CD4-positive, alpha-beta memory T cell (primary cell): ENCODE results near the gene PIP4K2A. TPM values are rescaled to one million over a fixed set of nuclear protein-coding genes. Genes with fewer than 3 reads are reported as not detected.
"Not testable (repeated sequence)": the region's sequence is repeated elsewhere in the genome, so short reads cannot be mapped to it uniquely, and the experiment has no call there.

Source experiments
- CTCF ChIA-PET: fragments of 350-600 bp; sonication (Branson Sonifier 250); formaldehyde crosslinking; loops from one replicate; lab custom pipeline; 2021; ENCODE audit warnings: inconsistent platforms; ENCODE audit not compliant: partially characterized antibody; lab: Charles Lee
- POLR2A ChIA-PET: fragments of 350-600 bp; sonication (Branson Sonifier 250); formaldehyde crosslinking; loops from one replicate; lab custom pipeline; 2021; ENCODE audit not compliant: partially characterized antibody; lab: Charles Lee
- DNase-seq, 5 donors: peaks; one replicate each; pipeline versions ENCODE4 v3.0.0 to v3.0.0-alpha.2; 2020 to 2022; ENCODE audit warnings: mixed read lengths in 1 of 5
- H3K27ac ChIP-seq: one replicate; pipeline ENCODE4 v1.7.0; 2013; ENCODE audit warnings: low read depth, low read length
- H3K27me3 ChIP-seq: 2 replicates; pipeline ENCODE4 v1.7.0; 2013; ENCODE audit warnings: mild to moderate bottlenecking, low read length, moderate library complexity; ENCODE audit not compliant: insufficient read depth
- H3K36me3 ChIP-seq: 2 replicates; pipeline ENCODE4 v1.7.0; 2013; ENCODE audit warnings: mild to moderate bottlenecking, low read length, moderate library complexity; ENCODE audit not compliant: insufficient read depth
- H3K4me1 ChIP-seq: 2 replicates; pipeline ENCODE4 v1.7.0; 2013; ENCODE audit warnings: mild to moderate bottlenecking, low read length, moderate library complexity; ENCODE audit not compliant: insufficient read depth
- H3K4me3 ChIP-seq, 2 donors: one replicate each; pipeline ENCODE4 v1.7.0; 2013; ENCODE audit warnings: low read length in 2 of 2, mild to moderate bottlenecking in 1 of 2
- H3K9me3 ChIP-seq, 2 donors: one replicate each; pipeline ENCODE4 v1.7.0; 2013; ENCODE audit warnings: low read length in 2 of 2, control low read depth in 1 of 2; ENCODE audit not compliant: control insufficient read depth in 1 of 2
- H3K27ac Mint-ChIP-seq, 7 donors: one replicate each; pipeline ENCODE4 v1.8.0; 2020 to 2021; ENCODE audit warnings: mixed read lengths in 7 of 7, mild to moderate bottlenecking in 6 of 7, inconsistent platforms in 3 of 7, moderate library complexity in 3 of 7
- H3K27me3 Mint-ChIP-seq, 2 donors: one replicate each; pipeline ENCODE4 v1.8.0; 2020 to 2021; ENCODE audit warnings: mixed read lengths in 2 of 2
- H3K36me3 Mint-ChIP-seq, 2 donors: one replicate each; pipeline ENCODE4 v1.8.0; 2020 to 2021; ENCODE audit warnings: mixed read lengths in 2 of 2, inconsistent platforms in 1 of 2, mild to moderate bottlenecking in 1 of 2
- H3K4me1 Mint-ChIP-seq, 4 donors: one replicate each; pipeline ENCODE4 v1.8.0; 2020 to 2021; ENCODE audit warnings: mixed read lengths in 4 of 4, mild to moderate bottlenecking in 1 of 4
- H3K4me3 Mint-ChIP-seq, 8 donors: one replicate each; pipeline ENCODE4 v1.8.0; 2020 to 2021; ENCODE audit warnings: mixed read lengths in 8 of 8, mild to moderate bottlenecking in 7 of 8, moderate library complexity in 6 of 8, inconsistent platforms in 3 of 8
- H3K9me3 Mint-ChIP-seq, 8 donors: one replicate each; pipeline ENCODE4 v1.8.0; 2020 to 2021; ENCODE audit warnings: mixed read lengths in 8 of 8, mild to moderate bottlenecking in 5 of 8, inconsistent platforms in 3 of 8, moderate library complexity in 1 of 8
- intact Hi-C: fragments of 100-400 bp; cut with micrococcal nuclease; formaldehyde crosslinking; loops from one replicate; pipeline ENCODE4 v1.15.1; 2023
- polyA plus RNA-seq, 2 donors: library from polyadenylated mRNA; unstranded; fragments of 300-500 nt; fragmentation: Illumina TruSeq; gene quantifications; one replicate each; pipeline ENCODE4 v1.2.3, GENCODE V29; 2021
- total RNA-seq, 2 experiments: library from RNA; stranded (reverse); gene quantifications; one replicate each; pipeline ENCODE4 v1.2.3, GENCODE V29; 2021

PIP4K2A gene
- total and polyA plus RNA-seq, 4 experiments from 2014 or later, result 33.4 to 179 (median 129) TPM

GRCh38 chr10:22503315-22504088 lies 210.9 kb downstream of the PIP4K2A start:
- Mint-ChIP-seq H3K9me3 (peaks cover 0 to 5% (median 3%) of the 10 kb centered on the region in 8 donors), H3K4me3 (no peak overlapping the region), H3K4me1 (peaks cover 8 to 18% (median 13%) of the 10 kb centered on the region in 4 donors), H3K27me3 (peaks cover 4 to 8% of the 10 kb centered on the region in 2 donors), H3K27ac (peak overlapping the region in 1 of 7 donors; percentile 4), H3K36me3 (no peaks in the 10 kb centered on the region)
- H3K4me3 ChIP-seq, result no peak overlapping the region
- H3K36me3 ChIP-seq, result no peaks in the 10 kb centered on the region
- H3K4me1 ChIP-seq, result peaks cover 7% of the 10 kb centered on the region
- no peak overlapping the region for H3K27ac ChIP-seq
- H3K27me3 ChIP-seq, result no peaks in the 10 kb centered on the region
- intact Hi-C loops, result no loop called here
- ChIA-PET CTCF (no interaction called here), POLR2A (no interaction called here)
- H3K9me3 ChIP-seq, result no peaks in the 10 kb centered on the region
- no peak for DNase-seq

DNA sequence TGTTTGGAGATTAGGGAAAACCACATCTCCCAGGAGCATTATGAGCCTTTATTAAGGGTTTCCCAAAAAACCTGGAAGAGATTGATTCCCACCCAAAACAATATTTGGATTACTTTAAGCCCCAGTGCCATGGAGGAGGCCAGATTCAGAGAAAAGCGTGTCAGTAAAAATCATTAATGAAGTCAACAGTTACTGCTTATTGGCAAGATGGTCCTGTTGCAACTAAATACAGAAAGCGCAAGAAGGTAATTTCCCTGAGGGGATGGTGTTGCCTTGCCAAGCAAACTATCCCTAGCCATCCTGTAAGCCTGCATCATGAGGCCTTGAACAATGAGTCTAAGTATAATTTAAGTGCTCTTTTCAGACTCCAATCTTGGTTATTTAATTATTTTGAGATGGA lies 212.5 kb downstream of the PIP4K2A start:
- POLR2A ChIA-PET, result no interaction called here
- Histone ChIP-seq H3K27me3 (no peaks in the 10 kb centered on the region), H3K9me3 (no peaks in the 10 kb centered on the region), H3K4me1 (peaks cover 7% of the 10 kb centered on the region), H3K27ac (no peak overlapping the region), H3K36me3 (no peaks in the 10 kb centered on the region), H3K4me3 (no peak overlapping the region)
- H3K27ac Mint-ChIP-seq, result no peak overlapping the region
- CTCF ChIA-PET, result no interaction called here
- peaks cover 6 to 10% (median 7%) of the 10 kb centered on the region in 4 donors for H3K4me1 Mint-ChIP-seq
- intact Hi-C loops, result no loop called here
- H3K27me3 Mint-ChIP-seq, result peaks cover 1% of the 10 kb centered on the region in 2 donors
- H3K4me3 Mint-ChIP-seq, result no peak overlapping the region
- DNase-seq, result no peak
- no peaks in the 10 kb centered on the region for H3K9me3 Mint-ChIP-seq
- no peaks in the 10 kb centered on the region for H3K36me3 Mint-ChIP-seq

DNA sequence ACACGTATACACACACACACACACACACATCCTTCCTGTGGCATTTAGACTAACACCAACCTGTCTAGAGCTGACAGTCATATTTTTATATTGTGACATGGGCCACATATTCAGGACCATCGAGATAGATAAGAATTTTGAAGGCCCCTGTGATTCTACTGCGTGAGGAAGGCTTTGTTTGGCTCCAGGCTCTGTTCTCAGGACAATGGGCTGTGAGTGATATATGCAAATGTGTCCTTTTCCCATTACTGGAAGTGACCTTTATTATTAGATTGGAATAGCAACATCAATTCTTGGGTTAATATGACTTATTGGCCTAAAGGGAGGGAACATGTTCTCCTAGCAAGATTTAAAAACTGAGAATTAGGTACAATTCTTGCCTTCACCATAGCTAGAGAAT lies 213.0 kb downstream of the PIP4K2A start:
- Mint-ChIP-seq H3K4me1 (peaks cover 5 to 6% (median 5%) of the 10 kb centered on the region in 4 donors), H3K9me3 (no peaks in the 10 kb centered on the region), H3K4me3 (no peak overlapping the region), H3K27ac (no peak overlapping the region), H3K36me3 (no peaks in the 10 kb centered on the region), H3K27me3 (peaks cover 1% of the 10 kb centered on the region in 2 donors)
- Histone ChIP-seq H3K9me3 (no peaks in the 10 kb centered on the region), H3K27ac (no peak overlapping the region), H3K4me3 (no peak overlapping the region), H3K4me1 (peaks cover 4% of the 10 kb centered on the region), H3K27me3 (no peaks in the 10 kb centered on the region), H3K36me3 (no peaks in the 10 kb centered on the region)
- ChIA-PET CTCF (no interaction called here), POLR2A (no interaction called here)
- intact Hi-C loops, result no loop called here
- DNase-seq, result no peak

GRCh38 chr10:22500656-22501340 lies 213.6 kb downstream of the PIP4K2A start:
- ChIA-PET CTCF (interaction anchor here (1.5 kb wide), 1 partner anchor 13 kb away, joined by 3 read pairs; no protein-coding TSS in a partner anchor), POLR2A (no interaction called here)
- H3K4me1 ChIP-seq, result no peaks in the 10 kb centered on the region
- H3K27me3 Mint-ChIP-seq, result peaks cover 1% of the 10 kb centered on the region in 2 donors
- H3K4me3 Mint-ChIP-seq, result no peak overlapping the region
- no peak overlapping the region for H3K27ac ChIP-seq
- no peaks in the 10 kb centered on the region for H3K36me3 ChIP-seq
- H3K9me3 Mint-ChIP-seq, result no peaks in the 10 kb centered on the region
- no peak overlapping the region for H3K27ac Mint-ChIP-seq
- no peaks in the 10 kb centered on the region for H3K36me3 Mint-ChIP-seq
- no peaks in the 10 kb centered on the region for H3K27me3 ChIP-seq
- DNase-seq, result no peak
- intact Hi-C loops, result no loop called here
- no peak overlapping the region for H3K4me3 ChIP-seq
- H3K9me3 ChIP-seq, result no peaks in the 10 kb centered on the region
- no peaks in the 10 kb centered on the region for H3K4me1 Mint-ChIP-seq

- intact Hi-C loops, POLR2A ChIA-PET, H3K27ac Mint-ChIP-seq, H3K36me3 Mint-ChIP-seq, H3K4me3 Mint-ChIP-seq, DNase-seq, H3K9me3 Mint-ChIP-seq, H3K9me3 ChIP-seq, H3K27me3 ChIP-seq, H3K4me1 ChIP-seq, H3K36me3 ChIP-seq, H3K4me1 Mint-ChIP-seq, H3K27ac ChIP-seq, H3K4me3 ChIP-seq, H3K27me3 Mint-ChIP-seq: not testable (repeated sequence)
- CTCF ChIA-PET, result interaction anchor here (1.5 kb wide), 1 partner anchor 12 kb away, joined by 3 read pairs; no protein-coding TSS in a partner anchor
Observed at GRCh38 chr10:22499973-22500372, 214.4 kb downstream of the PIP4K2A start.

GRCh38 chr10:22495396-22495795 lies 219.0 kb downstream of the PIP4K2A start:
- Histone ChIP-seq H3K27me3 (no peaks in the 10 kb centered on the region), H3K36me3 (no peaks in the 10 kb centered on the region), H3K9me3 (no peaks in the 10 kb centered on the region), H3K27ac (no peak overlapping the region), H3K4me1 (peaks cover 16% of the 10 kb centered on the region), H3K4me3 (no peak overlapping the region)
- ChIA-PET POLR2A (no interaction called here), CTCF (no interaction called here)
- DNase-seq, result no peak
- intact Hi-C loops, result no loop called here
- Mint-ChIP-seq H3K27me3 (peaks cover 0 to 3% of the 10 kb centered on the region in 2 donors), H3K36me3 (no peaks in the 10 kb centered on the region), H3K27ac (no peak overlapping the region), H3K9me3 (peaks cover 0 to 2% (median 0%) of the 10 kb centered on the region in 8 donors), H3K4me1 (peaks cover 13 to 24% (median 17%) of the 10 kb centered on the region in 4 donors), H3K4me3 (no peak overlapping the region)

DNA sequence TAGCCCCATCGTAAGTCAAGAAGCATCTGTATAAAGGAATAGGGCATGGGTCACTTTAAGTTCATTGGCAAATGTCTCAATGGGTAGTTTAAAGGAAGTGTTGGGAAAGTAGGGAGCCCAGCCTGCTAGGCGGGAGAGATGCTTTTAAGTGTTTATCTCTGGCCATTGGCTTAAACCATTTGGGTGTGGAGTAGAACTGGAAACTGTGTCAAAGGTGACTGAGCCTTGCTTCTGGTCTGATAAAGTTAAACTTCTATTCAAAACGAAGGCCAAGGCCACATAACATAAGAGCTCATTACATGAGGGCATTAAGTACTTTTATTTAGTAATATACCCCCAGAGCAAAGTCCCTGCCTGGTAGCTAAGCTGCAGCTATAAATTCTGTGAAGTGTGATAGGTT lies 220.4 kb downstream of the PIP4K2A start:
- Mint-ChIP-seq H3K4me3 (no peak overlapping the region), H3K9me3 (peaks cover 0 to 4% (median 0%) of the 10 kb centered on the region in 8 donors), H3K27me3 (peaks cover 0 to 6% of the 10 kb centered on the region in 2 donors), H3K4me1 (peaks cover 13 to 25% (median 17%) of the 10 kb centered on the region in 4 donors), H3K27ac (no peak overlapping the region), H3K36me3 (no peaks in the 10 kb centered on the region)
- Histone ChIP-seq H3K9me3 (no peaks in the 10 kb centered on the region), H3K36me3 (no peaks in the 10 kb centered on the region), H3K27me3 (no peaks in the 10 kb centered on the region), H3K4me1 (peaks cover 16% of the 10 kb centered on the region), H3K27ac (no peak overlapping the region), H3K4me3 (no peak overlapping the region)
- no peak for DNase-seq
- ChIA-PET CTCF (no interaction called here), POLR2A (no interaction called here)
- intact Hi-C loops, result no loop called here
